ENCODE results near the gene ARHGAP18. TPM values are rescaled to one million over a fixed set of nuclear protein-coding genes. Genes with fewer than 3 reads are reported as not detected.

The ARHGAP18 gene
- total RNA-seq, 1 donor from 2014 or later: 57.9 TPM

DNA sequence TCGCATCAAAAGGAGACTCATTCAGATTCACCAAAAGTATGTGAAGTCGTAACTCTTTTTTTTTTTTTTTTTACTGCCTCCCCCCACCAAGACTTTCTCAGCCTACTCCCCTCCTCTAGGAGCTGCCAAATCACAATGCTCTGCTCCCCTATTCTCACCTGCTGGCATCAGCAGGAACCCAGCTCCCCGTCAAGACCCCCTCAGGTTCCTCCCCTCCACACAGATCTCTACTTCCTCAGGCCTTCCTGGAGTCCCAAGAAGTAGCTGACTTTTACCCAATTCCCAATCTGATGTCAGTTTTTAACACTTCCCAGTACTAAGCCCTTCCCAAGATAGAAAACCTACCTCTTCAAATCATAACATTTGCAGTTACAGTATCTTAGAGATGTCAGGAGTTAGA is 39.3 kb downstream of the ARHGAP18 start:
- intact Hi-C loops (cut with DNase I): no loop called here
- H3K4me3 ChIP-seq: no peak overlapping the region
- no peaks in the 10 kb centered on the region for H3K27me3 ChIP-seq (ENCODE audit: low read depth)
- peaks cover 58% of the 10 kb centered on the region for H3K4me1 ChIP-seq
- no peaks in the 10 kb centered on the region for H3K36me3 ChIP-seq
- ATAC-seq (no peak), DNase-seq (no peak)
- no peaks in the 10 kb centered on the region for H3K9me3 ChIP-seq
- TF ChIP-seq, protein P1, sequence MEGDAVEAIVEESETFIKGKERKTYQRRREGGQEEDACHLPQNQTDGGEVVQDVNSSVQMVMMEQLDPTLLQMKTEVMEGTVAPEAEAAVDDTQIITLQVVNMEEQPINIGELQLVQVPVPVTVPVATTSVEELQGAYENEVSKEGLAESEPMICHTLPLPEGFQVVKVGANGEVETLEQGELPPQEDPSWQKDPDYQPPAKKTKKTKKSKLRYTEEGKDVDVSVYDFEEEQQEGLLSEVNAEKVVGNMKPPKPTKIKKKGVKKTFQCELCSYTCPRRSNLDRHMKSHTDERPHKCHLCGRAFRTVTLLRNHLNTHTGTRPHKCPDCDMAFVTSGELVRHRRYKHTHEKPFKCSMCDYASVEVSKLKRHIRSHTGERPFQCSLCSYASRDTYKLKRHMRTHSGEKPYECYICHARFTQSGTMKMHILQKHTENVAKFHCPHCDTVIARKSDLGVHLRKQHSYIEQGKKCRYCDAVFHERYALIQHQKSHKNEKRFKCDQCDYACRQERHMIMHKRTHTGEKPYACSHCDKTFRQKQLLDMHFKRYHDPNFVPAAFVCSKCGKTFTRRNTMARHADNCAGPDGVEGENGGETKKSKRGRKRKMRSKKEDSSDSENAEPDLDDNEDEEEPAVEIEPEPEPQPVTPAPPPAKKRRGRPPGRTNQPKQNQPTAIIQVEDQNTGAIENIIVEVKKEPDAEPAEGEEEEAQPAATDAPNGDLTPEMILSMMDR (IDR thresholded peaks at IDR 0.05): no peak
- no peak overlapping the region for H3K27ac ChIP-seq

DNA sequence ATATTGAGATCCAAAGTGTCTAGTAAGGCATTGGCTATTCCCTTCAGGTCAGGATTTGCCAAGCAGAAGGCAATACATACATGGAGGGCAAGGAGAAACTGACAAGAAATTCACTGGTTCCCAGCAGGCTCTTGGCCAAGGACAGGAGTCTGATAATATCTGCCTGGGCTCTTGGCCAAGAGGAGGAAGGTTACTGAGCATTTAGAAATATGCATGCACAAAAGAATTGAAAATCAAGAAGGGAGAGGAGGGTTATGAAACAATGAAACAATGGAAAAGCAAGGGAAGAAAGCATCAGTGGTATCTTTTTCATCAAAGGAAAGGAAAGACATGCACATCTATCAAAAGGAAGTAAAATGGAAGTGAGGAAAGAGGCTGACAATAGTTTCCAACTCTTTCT is 42.4 kb downstream of the ARHGAP18 start:
- intact Hi-C loops (cut with DNase I): no loop called here
- Histone ChIP-seq H3K4me3 (no peak overlapping the region), H3K27me3 (ENCODE audit: low read depth) (no peaks in the 10 kb centered on the region), H3K9me3 (no peaks in the 10 kb centered on the region), H3K4me1 (peaks cover 58% of the 10 kb centered on the region), H3K36me3 (no peaks in the 10 kb centered on the region), H3K27ac (no peak overlapping the region)
- ATAC-seq (no peak), DNase-seq (no peak)
- TF ChIP-seq, protein P1 (IDR thresholded peaks at IDR 0.05): no peak

DNA sequence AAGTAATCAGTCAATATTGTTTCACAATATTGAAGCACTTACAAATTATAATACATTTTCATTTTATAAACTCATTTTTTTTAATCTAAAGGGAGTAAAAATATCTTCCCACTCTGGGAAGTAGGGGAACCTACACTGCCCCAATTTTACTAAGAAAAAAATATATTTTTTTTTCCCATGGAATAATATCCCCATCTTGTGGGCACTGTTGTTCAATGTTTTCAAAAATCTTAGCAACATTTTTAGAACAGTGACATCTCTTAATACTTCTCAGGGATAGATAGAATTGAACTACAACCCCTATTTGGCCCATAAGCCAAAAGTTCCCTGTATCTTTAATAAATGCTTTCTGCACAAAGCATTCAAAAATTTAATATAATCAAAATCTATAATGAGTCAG is 42.9 kb downstream of the ARHGAP18 start:
- no peak overlapping the region for H3K27ac ChIP-seq
- no peaks in the 10 kb centered on the region for H3K27me3 ChIP-seq (ENCODE audit: low read depth)
- H3K9me3 ChIP-seq: no peaks in the 10 kb centered on the region
- TF ChIP-seq, protein P1 (IDR thresholded peaks at IDR 0.05): no peak
- H3K36me3 ChIP-seq: no peaks in the 10 kb centered on the region
- intact Hi-C loops (cut with DNase I): no loop called here
- peaks cover 59% of the 10 kb centered on the region for H3K4me1 ChIP-seq
- no peak overlapping the region for H3K4me3 ChIP-seq
- no peak for DNase-seq
- no peak for ATAC-seq

DNA sequence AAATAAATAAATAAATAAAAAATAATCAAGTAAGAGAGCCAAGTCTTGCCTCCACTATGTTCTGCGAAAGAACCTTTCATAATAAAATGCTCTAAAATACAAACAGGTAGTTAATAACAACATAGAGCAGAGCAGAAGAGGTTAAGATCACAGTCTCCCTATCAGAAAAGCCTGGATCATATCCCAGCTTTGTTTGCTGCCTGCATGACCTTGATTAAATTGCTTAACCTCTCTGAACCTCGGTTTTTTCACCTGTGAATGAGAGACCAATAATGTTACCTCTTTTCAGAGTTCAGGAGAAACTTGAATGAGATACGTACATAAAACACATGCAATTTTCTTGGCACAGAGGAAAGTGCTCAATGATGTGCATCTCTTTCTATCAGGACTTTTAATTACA is 44.4 kb downstream of the ARHGAP18 start:
- intact Hi-C loops (cut with DNase I): no loop called here
- Histone ChIP-seq H3K9me3 (no peaks in the 10 kb centered on the region), H3K4me1 (peaks cover 48% of the 10 kb centered on the region), H3K36me3 (no peaks in the 10 kb centered on the region), H3K27me3 (ENCODE audit: low read depth) (no peaks in the 10 kb centered on the region), H3K4me3 (no peak overlapping the region), H3K27ac (no peak overlapping the region)
- ATAC-seq (no peak), DNase-seq (no peak)
- TF ChIP-seq, protein P1 (IDR thresholded peaks at IDR 0.05): no peak

DNA sequence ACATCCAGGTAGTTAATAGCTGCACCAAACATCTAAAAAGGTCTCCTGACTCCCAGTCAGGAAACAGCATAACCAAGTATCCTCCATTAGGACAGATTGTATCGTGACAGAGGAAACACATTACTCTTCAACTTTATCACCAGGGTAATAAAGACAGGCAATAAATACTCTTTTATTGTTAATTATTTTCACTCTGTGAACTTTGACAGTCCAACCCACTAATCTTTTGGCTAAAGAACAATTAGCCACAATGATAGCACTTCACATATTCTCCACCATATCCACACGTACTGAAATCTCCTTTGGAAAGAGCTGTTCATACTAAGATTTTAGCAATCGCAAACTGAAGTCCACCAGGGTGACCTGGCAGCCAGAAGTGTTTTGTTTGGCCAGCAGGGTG is 46.4 kb downstream of the ARHGAP18 start:
- intact Hi-C loops (cut with DNase I): no loop called here

More for the DNA sequence above, 46.4 kb downstream of the ARHGAP18 start:
- H3K36me3 ChIP-seq: no peaks in the 10 kb centered on the region
- ATAC-seq: no peak
- no peaks in the 10 kb centered on the region for H3K27me3 ChIP-seq (ENCODE audit: low read depth)
- no peak overlapping the region for H3K4me3 ChIP-seq
- H3K9me3 ChIP-seq: no peaks in the 10 kb centered on the region
- H3K27ac ChIP-seq: no peak overlapping the region
- no peak for DNase-seq
- TF ChIP-seq, protein P1 (IDR thresholded peaks at IDR 0.05): no peak
- peaks cover 57% of the 10 kb centered on the region for H3K4me1 ChIP-seq
